Neural cell (in vitro differentiated cells): ENCODE results near the gene KIRREL2. TPM values are rescaled to one million over a fixed set of nuclear protein-coding genes. Genes with fewer than 3 reads are reported as not detected.

Source experiments
- H2AFZ ChIP-seq: fragments of 200-600, 300-800 bp; sonication (generic), shearing (Covaris generic); 2 replicates; pipeline ENCODE4 v1.6.0; 2014; ENCODE audit warnings: low read depth, mild to moderate bottlenecking, antibody characterized with exemption, low read length, moderate library complexity
- H3F3A ChIP-seq: fragments of 200-600 bp; shearing (Covaris generic); 2 replicates; pipeline ENCODE4 v1.6.1; 2016; ENCODE audit warnings: mild to moderate bottlenecking, moderate library complexity, mixed read lengths, antibody characterized with exemption, low read length; ENCODE audit not compliant: insufficient read depth, poor library complexity, severe bottlenecking
- H3K27ac ChIP-seq: fragments of 200-600, 300-800 bp; sonication (generic), shearing (Covaris generic); 2 replicates; pipeline ENCODE4 v1.5.1; 2014; ENCODE audit warnings: mild to moderate bottlenecking, low read length, moderate library complexity
- H3K27me3 ChIP-seq: fragments of 300-800, 200-600 bp; sonication (generic), shearing (Covaris generic); 2 replicates; pipeline ENCODE4 v1.6.0; 2014; ENCODE audit warnings: mild to moderate bottlenecking, low read depth, low read length, moderate library complexity; ENCODE audit not compliant: insufficient read depth
- H3K36me3 ChIP-seq: fragments of 300-800, 200-600 bp; sonication (generic), shearing (Covaris generic); 2 replicates; pipeline ENCODE4 v1.5.1; 2014; ENCODE audit warnings: mild to moderate bottlenecking, antibody characterized with exemption, low read length, moderate library complexity; ENCODE audit not compliant: insufficient read depth
- H3K4me2 ChIP-seq: fragments of 300-800, 200-600 bp; sonication (generic), shearing (Covaris generic); 2 replicates; pipeline ENCODE4 v1.6.0; 2014; ENCODE audit warnings: mild to moderate bottlenecking, low read length
- H3K4me3 ChIP-seq: fragments of 300-800, 200-600 bp; sonication (generic), shearing (Covaris generic); 2 replicates; pipeline ENCODE4 v1.5.1; 2014; ENCODE audit warnings: mild to moderate bottlenecking, low read length, moderate library complexity
- H3K79me2 ChIP-seq: fragments of 200-600 bp; shearing (Covaris generic); replicated peaks from 2 replicates; pipeline ENCODE4 v1.6.0; 2014; ENCODE audit warnings: mild to moderate bottlenecking, low read length, moderate library complexity; ENCODE audit not compliant: insufficient read depth
- H3K9ac ChIP-seq: fragments of 300-800, 200-600 bp; sonication (generic), shearing (Covaris generic); 2 replicates; pipeline ENCODE4 v1.6.1; 2016; ENCODE audit warnings: mild to moderate bottlenecking, low read length, mixed read lengths
- H3K9me2 ChIP-seq: fragments of 200-600 bp; shearing (Covaris generic); 2 replicates; pipeline ENCODE4 v1.6.1; 2016; ENCODE audit warnings: mild to moderate bottlenecking, low read length, mixed read lengths; ENCODE audit not compliant: insufficient read depth
- H3K9me3 ChIP-seq: fragments of 200-600, 300-800 bp; sonication (generic), shearing (Covaris generic); 2 replicates; pipeline ENCODE4 v1.6.1; 2016; ENCODE audit warnings: mild to moderate bottlenecking, mixed run types, low read length, moderate library complexity, mixed read lengths
- H4K20me1 ChIP-seq: fragments of 200-600 bp; shearing (Covaris generic); 2 replicates; pipeline ENCODE4 v1.6.1; 2016; ENCODE audit warnings: mild to moderate bottlenecking, mixed run types; ENCODE audit not compliant: insufficient read depth
- CTCF ChIP-seq: fragments of 450-650 bp; IDR thresholded peaks from 2 replicates; pipeline ENCODE4 v1.5.1; 2014; ENCODE audit warnings: antibody characterized with exemption, mild to moderate bottlenecking, moderate library complexity; ENCODE audit not compliant: poor library complexity, severe bottlenecking
- EP300 ChIP-seq: fragments of 450-650 bp; conservative IDR thresholded peaks from 2 replicates; pipeline ENCODE4 v1.6.1; 2014; ENCODE audit warnings: antibody characterized with exemption, mild to moderate bottlenecking, moderate library complexity; ENCODE audit not compliant: poor library complexity, severe bottlenecking
- EZH2 ChIP-seq: fragments of 200-600, 300-800 bp; shearing (Covaris generic), sonication (generic); IDR thresholded peaks from 2 replicates; pipeline ENCODE4 v1.6.1; 2014; ENCODE audit warnings: antibody characterized with exemption, low read length, borderline replicate concordance, mild to moderate bottlenecking; ENCODE audit not compliant: insufficient read depth, poor library complexity, severe bottlenecking
- MXI1 ChIP-seq: fragments of 450-650 bp; conservative IDR thresholded peaks from 2 replicates; pipeline ENCODE4 v1.6.1; 2014; ENCODE audit warnings: antibody characterized with exemption, mild to moderate bottlenecking; ENCODE audit not compliant: poor library complexity, severe bottlenecking
- POLR2AphosphoS5 ChIP-seq: IDR thresholded peaks from 2 replicates; pipeline ENCODE4 v1.6.1; 2012
- RAD21 ChIP-seq: fragments of 450-650 bp; conservative IDR thresholded peaks from 2 replicates; pipeline ENCODE4 v1.6.1; 2014; ENCODE audit warnings: antibody characterized with exemption, mild to moderate bottlenecking, moderate library complexity
- REST ChIP-seq: IDR thresholded peaks from 2 replicates; pipeline ENCODE4 v1.6.1; 2012; ENCODE audit warnings: borderline replicate concordance
- SMC3 ChIP-seq: fragments of 450-650 bp; conservative IDR thresholded peaks from 2 replicates; pipeline ENCODE4 v1.6.1; 2014; ENCODE audit warnings: antibody characterized with exemption, mild to moderate bottlenecking, moderate library complexity; ENCODE audit not compliant: poor library complexity
- TAF1 ChIP-seq: IDR thresholded peaks from 2 replicates; pipeline ENCODE4 v1.6.1; 2012; ENCODE audit warnings: low read depth
- polyA plus RNA-seq: library from polyadenylated mRNA; depleted of rRNA; stranded (reverse); fragments of >200 nt; gene quantifications from 2 replicates; pipeline ENCODE4 v1.2.3, GENCODE V29; 2014

The KIRREL2 gene
- polyA plus RNA-seq, 1 donor from 2014 or later, result 0.79 TPM

- no peak overlapping the region for H2AFZ ChIP-seq
- no peaks in the 10 kb centered on the region for H3K79me2 ChIP-seq
- H3K27me3 ChIP-seq, result peaks cover 9% of the 10 kb centered on the region
- H3K4me2 ChIP-seq, result no peak overlapping the region
- H3K4me3 ChIP-seq, result no peak overlapping the region
- no peaks in the 10 kb centered on the region for H4K20me1 ChIP-seq
- TF ChIP-seq MXI1, result no peak
- TF ChIP-seq SMC3, result no peak
- no peak for TF ChIP-seq CTCF
- no peak for TF ChIP-seq TAF1
- no peak for TF ChIP-seq EZH2
- TF ChIP-seq EP300, result no peak
- TF ChIP-seq POLR2AphosphoS5, result no peak
- no peak for TF ChIP-seq RAD21
- no peak for TF ChIP-seq REST
- no peak overlapping the region for H3K9ac ChIP-seq
- H3F3A ChIP-seq, result no peaks in the 10 kb centered on the region
- no peak overlapping the region for H3K27ac ChIP-seq
- no peaks in the 10 kb centered on the region for H3K36me3 ChIP-seq
- no peaks in the 10 kb centered on the region for H3K9me3 ChIP-seq
- H3K9me2 ChIP-seq, result no peaks in the 10 kb centered on the region
These were observed 5.3 kb upstream of the KIRREL2 start for GRCh38 chr19:35851213-35852028.

GRCh38 chr19:35852029-35852780, 4.5 kb upstream of the KIRREL2 start, which contains the start of gene NPHS1:
NPHS1 (minus strand) TSS chr19:35852504; CDS start chr19:35851837, 667 bp downstream.
- H3K4me2 ChIP-seq, result no peak within 1 kb of the TSS
- H3K9ac ChIP-seq, result no peak within 1 kb of the TSS
- no peaks in the 10 kb centered on the region for H3K9me3 ChIP-seq
- peaks cover 7% of the 10 kb centered on the region for H3K27me3 ChIP-seq
- no peak within 1 kb of the TSS for H3K27ac ChIP-seq
- TF ChIP-seq TAF1, result no peak
- TF ChIP-seq SMC3, result no peak
- TF ChIP-seq EP300, result no peak
- no peak for TF ChIP-seq MXI1
- TF ChIP-seq EZH2, result no peak
- no peak for TF ChIP-seq REST
- no peak for TF ChIP-seq CTCF
- no peak for TF ChIP-seq POLR2AphosphoS5
- TF ChIP-seq RAD21, result no peak
- H3K79me2 ChIP-seq, result no peaks in the 10 kb centered on the region
- H3K9me2 ChIP-seq, result no peaks in the 10 kb centered on the region
- no peaks in the 10 kb centered on the region for H3K36me3 ChIP-seq
- no peak within 1 kb of the TSS for H2AFZ ChIP-seq
- no peaks in the 10 kb centered on the region for H4K20me1 ChIP-seq
- H3F3A ChIP-seq, result no peaks in the 10 kb centered on the region
- no peak within 1 kb of the TSS for H3K4me3 ChIP-seq
